ENCODE measurements around the gene RPL3. TPM values are rescaled to one million over a fixed set of nuclear protein-coding genes. Genes with fewer than 3 reads are reported as not detected.

Gene RPL3
- total and polyA plus RNA-seq, 2 donors from 2014 or later, result 1,862 to 2,443 TPM

GRCh38 chr22:39298241-39298987 is 21.0 kb downstream of the RPL3 start:
- TF ChIP-seq CTCF (IDR thresholded peaks at IDR 0.05; ENCODE audit: borderline replicate concordance, extremely low read depth, insufficient read depth), result no peak
- Histone ChIP-seq H3K9me3 (ENCODE audit: control insufficient read depth in 2 of 3, insufficient read depth in 1 of 3, low read length in 3 of 3) (no peaks in the 10 kb centered on the region), H3K27ac (ENCODE audit: low read depth in 2 of 2, low read length in 2 of 2) (peak overlapping the region; percentile 64 to 68), H3K27me3 (ENCODE audit: control insufficient read depth, insufficient read depth, low read length) (no peaks in the 10 kb centered on the region), H3K4me1 (ENCODE audit: control insufficient read depth in 2 of 3, insufficient read depth in 2 of 3, low read depth in 1 of 3, low read length in 3 of 3) (peaks cover 0 to 34% (median 12%) of the 10 kb centered on the region in 3 donors), H3K9ac (ENCODE audit: low read length in 3 of 3) (no peak overlapping the region), H3K4me3 (ENCODE audit: low read length in 3 of 3) (no peak overlapping the region), H3K36me3 (ENCODE audit: control insufficient read depth in 2 of 3, insufficient read depth in 3 of 3, low read length in 3 of 3) (no peaks in the 10 kb centered on the region)
- peak in 1 of 5 donors; percentile 53 for DNase-seq
- intact Hi-C loops (cut with DNase I), result no loop called here
- no peak for FAIRE-seq

GRCh38 chr22:39297490-39298240 is 21.8 kb downstream of the RPL3 start:
- no peaks in the 10 kb centered on the region for H3K36me3 ChIP-seq (ENCODE audit: control insufficient read depth in 2 of 3, insufficient read depth in 3 of 3, low read length in 3 of 3)
- intact Hi-C loops (cut with DNase I), result no loop called here
- H3K9ac ChIP-seq (ENCODE audit: low read length in 3 of 3), result peak overlapping the region in 1 of 3 donors; percentile 12
- H3K27me3 ChIP-seq (ENCODE audit: control insufficient read depth, insufficient read depth, low read length), result no peaks in the 10 kb centered on the region
- H3K9me3 ChIP-seq (ENCODE audit: control insufficient read depth in 2 of 3, insufficient read depth in 1 of 3, low read length in 3 of 3), result no peaks in the 10 kb centered on the region
- H3K4me3 ChIP-seq (ENCODE audit: low read length in 3 of 3), result no peak overlapping the region
- peak overlapping the region; percentile 68 to 76 for H3K27ac ChIP-seq (ENCODE audit: low read depth in 2 of 2, low read length in 2 of 2)
- DNase-seq, result peak in 1 of 5 donors; percentile 64
- H3K4me1 ChIP-seq (ENCODE audit: control insufficient read depth in 2 of 3, insufficient read depth in 2 of 3, low read depth in 1 of 3, low read length in 3 of 3), result peaks cover 0 to 36% (median 12%) of the 10 kb centered on the region in 3 donors
- FAIRE-seq, result no peak
- no peak for TF ChIP-seq CTCF (IDR thresholded peaks at IDR 0.05; ENCODE audit: borderline replicate concordance, extremely low read depth, insufficient read depth)

GRCh38 chr22:39296981-39297489 is 22.4 kb downstream of the RPL3 start:
- Histone ChIP-seq H3K27ac (ENCODE audit: low read depth in 2 of 2, low read length in 2 of 2) (peak overlapping the region; percentile 68 to 76), H3K4me3 (ENCODE audit: low read length in 3 of 3) (no peak overlapping the region), H3K27me3 (ENCODE audit: control insufficient read depth, insufficient read depth, low read length) (no peaks in the 10 kb centered on the region), H3K9ac (ENCODE audit: low read length in 3 of 3) (peak overlapping the region in 1 of 3 donors; percentile 12), H3K9me3 (ENCODE audit: control insufficient read depth in 2 of 3, insufficient read depth in 1 of 3, low read length in 3 of 3) (no peaks in the 10 kb centered on the region), H3K4me1 (ENCODE audit: control insufficient read depth in 2 of 3, insufficient read depth in 2 of 3, low read depth in 1 of 3, low read length in 3 of 3) (peaks cover 0 to 41% (median 16%) of the 10 kb centered on the region in 3 donors), H3K36me3 (ENCODE audit: control insufficient read depth in 2 of 3, insufficient read depth in 3 of 3, low read length in 3 of 3) (no peaks in the 10 kb centered on the region)
- FAIRE-seq (no peak), DNase-seq (no peak)
- intact Hi-C loops (cut with DNase I), result no loop called here
- TF ChIP-seq CTCF (IDR thresholded peaks at IDR 0.05; ENCODE audit: borderline replicate concordance, extremely low read depth, insufficient read depth), result no peak

Measured in kidney (tissue), 14 donors.